Measurements from ENCODE around the gene STOML2. TPM values are rescaled to one million over a fixed set of nuclear protein-coding genes. Genes with fewer than 3 reads are reported as not detected.

STOML2 gene
- total and polyA plus RNA-seq, 2 donors (not counting 3 experiments of a cell fraction or from before 2014, with no cell fraction given), result 144 to 187 TPM

GRCh38 chr9:35105571-35106342, 2.8 kb upstream of the STOML2 start:
- no peaks in the 10 kb centered on the region for H4K20me1 ChIP-seq (replicated peaks; ENCODE audit: control insufficient read depth, extremely low read depth, insufficient read depth, low read length)
- no peaks in the 10 kb centered on the region for H3K9me3 ChIP-seq (replicated peaks; ENCODE audit: control insufficient read depth, insufficient read depth, low read length)
- peaks cover 31% of the 10 kb centered on the region for H3K79me2 ChIP-seq (ENCODE audit: control insufficient read depth, insufficient read depth, low read length)
- no TSS peak for BruUV-seq (replicated peaks)
- no peak overlapping the region for H3K27ac ChIP-seq (ENCODE audit: insufficient read depth, low read depth, low read length)
- H3K9ac ChIP-seq (replicated peaks; ENCODE audit: extremely low read depth, insufficient read depth, low read length), result no peak overlapping the region
- ChIA-PET CTCF (no interaction called here), POLR2A (no interaction called here)
- no peak overlapping the region for H3K4me3 ChIP-seq (replicated peaks in 1 of 3; ENCODE audit: insufficient read depth in 1 of 3, low read depth in 1 of 3, low read length in 3 of 3)
- H2AFZ ChIP-seq (ENCODE audit: low read depth, low read length), result no peak overlapping the region
- no peaks in the 10 kb centered on the region for H3K27me3 ChIP-seq (ENCODE audit: control insufficient read depth in 2 of 2, insufficient read depth in 2 of 2, low read length in 2 of 2)
- intact Hi-C loops (cut with micrococcal nuclease) (no loop called here), dilution Hi-C loops (cut with MboI; ENCODE audit: extremely low pct_ligation_motif_present, low sequenced_read_pairs) (no loop called here)
- DNase-seq (ENCODE audit: low read depth, low spot score), result no peak
- TF ChIP-seq POLR2A (IDR thresholded peaks at IDR 0.05; ENCODE audit: low read depth, low read length) (no peak), POLR2AphosphoS5 (IDR thresholded peaks at IDR 0.05; ENCODE audit: insufficient read depth, low read depth, low read length) (no peak), MYC (IDR thresholded peaks at IDR 0.05; ENCODE audit: low read depth, low read length) (no peak), EZH2 (IDR thresholded peaks at IDR 0.05; ENCODE audit: borderline replicate concordance, low read depth, low read length, severe bottlenecking) (no peak), CTCF (IDR thresholded peaks at IDR 0.05; ENCODE audit: extremely low read depth in 1 of 2, insufficient read depth in 1 of 2, low read depth in 1 of 2, low read length in 2 of 2) (no peak), MAX (IDR thresholded peaks at IDR 0.05; ENCODE audit: insufficient read depth, insufficient read length) (no peak), JUN (IDR thresholded peaks at IDR 0.05; ENCODE audit: borderline replicate concordance, insufficient read depth, insufficient read length, low read depth) (no peak), FOS (IDR thresholded peaks at IDR 0.05; ENCODE audit: borderline replicate concordance, insufficient read depth, low read length) (no peak), GATA2 (IDR thresholded peaks at IDR 0.05; ENCODE audit: insufficient read depth, insufficient read length, low read depth, low read length) (no peak)
- no peak overlapping the region for H3K4me2 ChIP-seq (ENCODE audit: insufficient read depth, low read length)
- H3K4me1 ChIP-seq (ENCODE audit: control insufficient read depth, extremely low read depth, insufficient read depth, low read length), result peaks cover 28% of the 10 kb centered on the region
- peaks cover 6 to 46% of the 10 kb centered on the region in 2 experiments for H3K36me3 ChIP-seq (ENCODE audit: control insufficient read depth in 2 of 2, extremely low read depth in 1 of 2, insufficient read depth in 2 of 2, low read length in 2 of 2)
- FAIRE-seq, result no peak
- no peaks in the 10 kb centered on the region for H3K9me1 ChIP-seq (replicated peaks; ENCODE audit: control insufficient read depth, extremely low read depth, insufficient read depth, low read length)

Measured in endothelial cell of umbilical vein (primary cell).